Cardiac fibroblast (primary cell): ENCODE measurements around the gene GRIK3.
A peak's percentile ranks its signal among the peaks of the same experiment; 100 is the strongest.

Experiments used
- DNase-seq, 2 donors: peaks; one replicate each; pipeline versions ENCODE4 v3.0.0 to v3.0.0-alpha.2; 2010; ENCODE audit warnings: low read depth in 2 of 2
- H3K4me3 ChIP-seq, 2 donors: replicated peaks in 1 of 2; 1 replicate in 1 of 2; 2 replicates in 1 of 2; pipeline ENCODE4 v1.5.1; 2011; ENCODE audit warnings: low read depth in 2 of 2, low read length in 2 of 2, mild to moderate bottlenecking in 2 of 2, moderate library complexity in 1 of 2
- CTCF ChIP-seq: IDR thresholded peaks from one replicate; pipeline ENCODE4 v1.5.1; 2011; ENCODE audit warnings: low read depth, mild to moderate bottlenecking, low read length, inconsistent platforms

GRIK3 gene

DNA sequence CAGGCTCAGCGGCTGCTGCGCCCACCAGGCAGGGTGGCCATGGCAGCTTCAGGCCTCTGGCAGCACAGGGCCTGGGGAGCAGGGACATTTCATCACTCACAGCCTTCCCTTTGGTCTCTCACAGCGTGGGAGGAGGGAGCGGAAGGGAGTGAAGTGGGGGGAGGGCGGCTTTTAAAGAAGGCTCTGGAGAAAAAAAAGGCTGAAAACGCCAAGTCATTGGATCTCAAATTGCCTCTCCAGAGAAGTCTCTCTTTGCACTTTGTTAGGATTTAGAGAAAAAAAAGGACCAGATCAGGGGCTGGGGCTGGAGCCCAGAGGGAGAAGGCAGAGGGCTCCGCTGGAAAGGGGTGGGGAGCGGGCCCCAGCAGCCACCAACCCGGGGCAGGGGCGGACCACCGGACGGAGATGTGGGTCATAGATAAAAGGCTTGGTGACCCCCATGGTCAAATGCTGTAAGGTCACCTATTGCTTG, 209.9 kb downstream of the GRIK3 start:
- DNase-seq = peak in 1 of 2 donors; percentile 2
- H3K4me3 ChIP-seq = no peak overlapping the region
- TF ChIP-seq CTCF = no peak

DNA sequence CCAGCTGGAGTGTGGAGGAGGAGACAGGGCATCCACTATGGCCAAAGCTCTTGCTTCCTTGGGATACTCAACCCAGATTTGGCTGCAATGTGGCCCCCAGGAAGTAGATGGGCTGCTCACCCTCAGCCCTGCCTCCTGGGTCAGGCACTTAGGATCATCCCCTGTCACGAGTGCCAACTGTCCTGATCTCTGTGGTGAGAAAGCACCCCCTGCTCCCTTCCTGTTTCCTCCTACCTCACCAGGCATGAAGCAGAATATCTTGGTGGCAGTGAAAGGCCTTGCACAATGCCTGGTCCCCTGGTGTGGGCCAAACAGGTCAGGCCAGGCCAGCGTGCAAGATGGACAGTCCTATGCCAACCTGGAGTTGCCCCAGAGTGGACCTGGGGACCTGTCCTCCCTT, 211.7 kb downstream of the GRIK3 start:
- no peak overlapping the region for H3K4me3 ChIP-seq
- no peak for DNase-seq
- no peak for TF ChIP-seq CTCF

DNA sequence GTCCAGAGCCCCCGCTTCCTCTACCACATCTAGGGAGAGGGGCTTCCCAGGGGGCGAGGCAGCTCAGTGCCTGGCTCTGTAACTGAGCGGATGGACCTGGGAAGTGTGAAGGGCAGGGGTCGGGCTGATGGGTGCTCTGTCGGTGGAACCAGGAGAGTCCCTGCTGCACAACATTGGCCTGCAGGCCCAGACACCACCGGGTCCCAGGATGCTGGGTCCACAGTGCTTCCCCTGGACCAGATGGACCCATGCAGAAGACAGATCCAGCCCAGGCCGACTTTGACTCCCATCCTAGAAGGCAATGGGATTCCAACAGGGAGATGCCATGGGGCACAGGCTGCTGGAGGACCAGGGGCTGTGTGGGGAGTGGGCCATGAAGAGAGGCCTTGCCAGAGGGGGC, 212.9 kb downstream of the GRIK3 start:
- no peak for DNase-seq
- no peak overlapping the region for H3K4me3 ChIP-seq
- TF ChIP-seq CTCF = no peak

DNA sequence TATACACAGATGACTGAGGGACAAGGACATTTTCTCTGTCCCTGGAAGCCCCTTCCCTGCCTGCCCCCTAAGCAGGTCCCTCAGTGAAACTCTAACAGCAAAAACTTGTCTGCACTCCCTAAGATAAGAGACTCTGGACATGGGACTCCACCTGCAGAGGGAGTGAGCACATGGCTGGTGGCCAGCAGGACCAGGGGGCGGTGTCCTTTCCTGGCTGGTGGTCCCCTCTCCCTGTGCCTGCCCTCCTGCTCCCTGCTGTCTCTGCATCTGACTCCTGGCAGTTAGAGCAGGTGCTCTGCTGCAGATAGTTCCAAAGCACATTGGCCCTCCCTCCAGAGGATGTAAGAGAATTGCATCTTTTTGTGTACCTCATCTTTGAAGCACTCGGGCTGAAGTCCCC, 215.5 kb downstream of the GRIK3 start:
- TF ChIP-seq CTCF = no peak
- DNase-seq = no peak
- no peak overlapping the region for H3K4me3 ChIP-seq

DNA sequence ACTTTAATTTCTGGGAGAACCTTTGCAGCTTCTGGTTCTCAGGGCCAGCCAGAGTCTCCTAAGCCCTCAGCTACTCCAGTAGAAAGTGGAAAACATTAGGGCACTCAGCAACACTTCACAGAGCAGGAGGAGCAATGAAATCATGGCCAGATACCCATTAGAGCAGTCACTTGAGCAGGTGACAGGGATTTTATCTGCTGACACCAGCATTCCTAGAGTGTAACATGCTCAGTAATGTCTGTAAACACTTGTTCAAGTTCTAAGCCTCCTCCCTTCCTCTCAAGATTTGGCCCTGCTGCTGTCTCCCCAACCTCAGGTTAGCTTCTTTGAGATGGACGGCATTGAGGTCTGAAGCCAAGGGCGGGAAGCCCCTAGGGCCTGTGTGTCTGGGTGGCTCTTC, 218.0 kb downstream of the GRIK3 start:
- no peak for DNase-seq
- TF ChIP-seq CTCF = no peak
- no peak overlapping the region for H3K4me3 ChIP-seq

DNA sequence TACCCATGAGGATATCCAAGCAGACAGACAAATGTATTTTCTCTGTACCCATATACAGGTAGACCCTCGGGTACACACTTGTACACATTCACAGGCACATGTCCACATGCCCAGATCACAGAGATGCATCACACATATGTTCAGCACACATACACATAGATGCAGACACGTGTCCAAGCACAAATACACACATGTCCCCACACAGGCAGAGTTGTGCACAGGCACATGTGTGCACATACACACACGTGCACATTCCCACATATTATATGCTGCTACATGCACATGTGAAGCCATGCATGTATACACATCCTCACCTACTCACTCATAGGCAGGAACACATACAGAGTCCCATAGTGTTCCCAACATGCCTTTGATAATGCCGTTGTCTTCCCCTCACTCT, 219.5 kb downstream of the GRIK3 start:
- no peak overlapping the region for H3K4me3 ChIP-seq
- DNase-seq = no peak
- TF ChIP-seq CTCF = no peak

DNA sequence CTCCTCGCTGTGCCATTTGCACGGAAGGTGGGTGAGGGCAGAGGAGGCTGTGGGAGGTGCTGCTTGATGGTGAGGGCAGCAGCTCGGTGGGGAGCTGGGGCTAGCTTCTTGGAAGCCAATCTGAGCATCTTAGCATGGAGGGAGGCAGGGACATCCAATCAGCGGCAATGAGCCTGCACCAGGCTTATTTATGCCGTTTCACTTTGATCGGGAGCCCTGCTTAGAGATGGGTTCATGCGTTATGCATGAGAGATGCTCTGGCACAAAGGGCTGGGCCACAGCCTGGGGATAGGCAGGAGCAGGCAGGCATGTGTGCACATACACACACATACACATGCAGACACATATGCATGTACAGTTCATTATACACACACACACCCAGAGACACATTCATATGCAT, 220.2 kb downstream of the GRIK3 start:
- TF ChIP-seq CTCF = no peak
- DNase-seq = no peak

More for the DNA sequence above, 220.2 kb downstream of the GRIK3 start:
- no peak overlapping the region for H3K4me3 ChIP-seq
